ENCODE measurements around the gene TMEM52.
"Not testable (repeated sequence)": the region's sequence is repeated elsewhere in the genome, so short reads cannot be mapped to it uniquely, and the experiment has no call there.

Gene TMEM52

DNA sequence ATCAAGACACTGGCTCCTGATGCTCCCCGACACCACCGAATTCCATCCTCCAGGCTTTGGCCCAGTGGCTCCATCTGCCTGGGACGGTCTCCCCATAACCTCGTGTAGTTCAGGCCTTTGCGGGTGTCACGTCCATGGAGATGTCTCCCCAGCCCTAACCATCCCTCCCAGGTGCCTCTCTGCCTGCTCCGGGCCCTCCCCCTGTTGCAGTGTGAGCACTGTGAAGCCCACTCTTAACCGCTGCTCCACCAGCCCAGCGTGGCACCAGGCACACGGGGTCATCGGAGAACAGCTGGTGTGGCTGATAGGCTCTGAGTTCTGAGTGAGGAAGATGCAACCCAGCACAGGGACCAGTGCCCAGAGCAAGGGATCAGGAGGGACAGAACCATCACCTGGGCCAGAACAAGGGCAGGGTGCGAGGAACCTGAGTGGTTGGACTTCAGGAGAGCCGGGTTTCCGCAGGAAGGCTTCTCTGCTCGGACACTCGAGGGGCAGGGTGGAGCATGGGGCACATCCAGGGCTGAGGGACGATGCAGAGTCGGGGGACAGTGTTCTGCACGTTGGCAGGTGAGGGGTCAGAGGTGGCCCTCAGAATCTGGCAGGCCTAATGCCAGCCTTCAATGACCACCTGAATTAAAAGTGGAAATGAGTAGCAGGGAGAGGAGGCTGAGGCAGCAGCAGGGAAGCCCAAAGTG is 25.6 kb downstream of the TMEM52 start:
- DNase-seq: no peak

DNA sequence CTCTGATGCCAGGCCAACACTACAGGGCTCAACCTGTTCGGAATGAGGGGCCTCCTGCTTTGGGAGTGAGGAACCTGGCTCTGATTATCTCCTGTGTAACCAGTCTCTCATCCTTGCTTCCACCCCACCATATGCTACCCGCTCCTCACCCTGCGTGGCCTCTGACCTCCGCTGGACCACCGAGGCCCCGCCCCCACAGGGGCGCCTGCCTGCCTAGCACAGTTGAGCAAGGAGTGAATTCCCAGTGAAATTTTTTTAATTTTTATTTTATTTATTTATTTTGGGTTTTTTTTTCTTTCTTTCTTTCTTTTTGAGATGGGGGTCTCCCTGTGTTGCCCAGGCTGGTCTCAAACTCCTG is 26.3 kb downstream of the TMEM52 start:
- DNase-seq: no peak

DNA sequence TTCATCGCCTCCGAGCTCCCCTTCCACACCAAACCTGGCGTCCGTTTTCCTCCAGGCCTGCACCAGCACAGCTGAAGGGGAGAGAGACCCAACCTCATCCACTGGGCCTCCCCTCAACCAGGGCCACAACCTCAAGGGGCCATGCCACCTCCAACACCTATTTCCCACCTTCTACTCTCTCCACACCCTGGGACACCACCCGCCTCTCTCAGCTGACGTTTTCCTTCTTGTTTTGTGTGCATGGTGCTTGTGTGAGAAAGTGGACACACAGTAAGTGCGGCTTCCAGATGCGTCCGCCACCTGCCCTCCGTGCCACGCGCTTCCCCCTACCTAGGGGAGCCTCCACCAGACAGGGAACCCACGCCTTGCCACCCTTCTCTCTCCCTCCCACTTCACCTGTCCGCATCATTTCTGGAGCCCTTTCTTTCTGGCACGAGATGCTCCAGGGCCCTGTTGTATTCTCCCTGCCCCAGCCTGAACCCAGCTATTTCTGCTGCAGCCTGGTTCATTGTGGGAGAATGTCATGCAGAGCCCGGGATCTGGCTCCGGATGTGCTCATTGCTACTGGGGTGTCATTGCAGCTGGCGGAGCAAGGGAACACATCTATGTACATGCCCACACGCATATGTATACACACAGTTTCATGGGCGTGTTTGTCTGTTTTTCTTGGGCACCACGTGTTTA is 26.9 kb downstream of the TMEM52 start:
- DNase-seq: no peak

DNA sequence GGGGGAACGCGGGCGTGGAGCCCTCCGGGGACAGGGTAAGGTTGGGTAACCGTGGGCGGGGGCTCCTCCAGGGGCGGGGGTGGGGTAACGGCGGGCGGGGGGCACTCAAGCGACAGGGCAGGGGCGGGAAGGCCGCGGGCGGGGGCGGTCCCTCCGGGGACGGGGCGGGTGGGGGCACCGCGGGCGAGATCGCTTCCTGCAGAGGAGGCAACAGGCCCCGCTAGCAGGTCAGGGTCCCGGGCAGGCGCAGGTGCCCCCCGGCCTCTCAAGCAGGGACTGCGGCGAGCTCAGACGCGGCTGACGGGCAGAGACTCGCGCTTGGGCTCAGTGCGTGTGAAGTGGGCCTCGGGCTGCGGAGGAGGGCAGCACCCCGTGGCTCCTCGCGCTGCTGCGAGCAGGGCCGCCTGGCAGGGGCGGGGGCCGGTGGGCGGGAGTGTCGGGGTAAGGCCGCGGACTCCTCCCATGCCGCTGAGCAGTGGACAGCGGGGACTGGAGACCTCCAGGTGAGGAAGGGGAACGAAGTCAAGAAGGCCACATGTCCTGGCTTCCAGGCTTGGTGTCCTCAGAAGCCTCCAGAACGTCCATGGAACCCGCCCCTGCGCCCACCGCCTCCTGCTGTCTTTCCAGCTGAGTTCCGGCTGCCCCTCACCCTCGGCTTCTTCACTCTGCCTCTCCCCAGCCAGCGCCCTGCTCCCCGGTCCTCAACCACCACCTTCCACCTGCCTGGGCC is 27.6 kb downstream of the TMEM52 start:
- peak; percentile 39 for DNase-seq

DNA sequence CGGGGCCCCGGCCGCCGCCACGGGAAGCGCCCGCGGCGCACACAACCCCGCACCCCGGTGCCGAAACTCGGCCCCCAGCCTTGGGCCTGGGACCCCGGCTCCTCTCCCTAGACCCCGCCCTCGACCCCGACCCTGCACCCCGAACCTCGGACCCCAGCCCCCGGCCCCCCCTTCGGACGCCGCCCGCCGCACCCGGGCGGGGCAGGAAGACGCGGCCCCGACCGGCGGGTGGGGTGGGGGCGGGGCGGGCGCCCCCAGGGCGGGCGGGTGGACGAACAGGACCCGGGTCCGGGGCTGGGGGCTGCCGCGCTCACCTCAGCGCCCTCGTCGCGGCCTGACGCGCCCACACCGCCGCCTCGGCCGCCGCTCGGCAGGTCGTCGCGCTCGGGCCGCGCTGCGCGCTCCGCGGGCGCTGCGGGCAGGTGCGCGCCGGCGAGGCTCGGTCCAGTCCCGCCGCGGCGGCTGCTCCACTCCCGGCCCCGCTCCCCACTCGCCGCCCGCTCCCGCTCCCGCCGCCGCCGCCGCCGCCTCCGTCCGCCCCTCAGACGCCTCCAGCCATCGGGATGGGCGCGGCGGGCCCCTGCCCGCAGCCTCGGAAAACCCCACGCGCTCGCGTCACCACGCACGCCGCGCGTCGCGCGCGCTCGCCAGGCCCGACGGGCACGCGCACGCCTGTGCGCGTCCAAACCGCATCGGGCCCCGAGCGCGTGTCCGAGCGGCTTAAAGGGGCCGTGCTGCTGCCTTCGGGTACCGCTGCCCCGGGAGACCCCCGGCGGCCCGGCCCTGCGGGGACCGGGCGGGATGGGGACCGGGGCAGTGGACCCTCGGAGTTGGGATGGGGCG is 28.4 kb downstream of the TMEM52 start, which contains the start of gene GNB1:
Gene GNB1 (minus strand): TSS at position 582 of the 843 bp plus-strand sequence. CDS start 65,634 bp downstream, outside the sequence.
- peak; percentile 85 for DNase-seq

DNA sequence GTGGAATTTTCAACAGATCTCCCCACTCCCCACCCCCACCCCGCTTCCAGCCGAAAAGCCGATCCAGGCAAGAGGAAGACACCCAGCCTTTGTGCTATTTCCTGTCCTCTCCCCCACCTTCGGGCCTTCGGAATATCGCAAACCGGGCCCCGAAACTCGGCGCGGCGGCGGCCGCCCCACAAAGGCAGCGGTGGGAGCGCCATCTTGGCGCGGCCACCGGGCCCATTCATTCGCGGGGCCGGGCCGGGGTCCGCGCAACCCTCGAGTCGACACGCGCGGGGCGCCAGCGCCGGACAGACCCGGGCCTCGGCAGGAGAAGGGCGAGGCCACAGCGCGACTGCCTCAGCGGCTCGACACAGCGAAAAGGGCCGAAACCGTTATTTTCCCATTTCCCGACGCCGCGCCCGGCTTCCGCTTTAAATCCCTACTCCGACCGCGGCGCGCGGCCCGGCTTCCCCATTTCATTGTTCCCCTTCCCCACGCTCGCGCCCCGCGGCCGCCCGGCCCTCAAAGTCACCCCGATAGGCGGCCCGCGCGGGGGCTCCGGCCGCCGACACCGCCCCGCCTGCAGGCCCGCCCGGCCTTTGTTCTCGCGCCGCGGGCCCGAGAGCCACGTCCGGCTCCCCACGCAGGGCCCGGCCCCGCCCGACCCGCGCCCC is 29.1 kb downstream of the TMEM52 start:
- peak; percentile 54 for DNase-seq

DNA sequence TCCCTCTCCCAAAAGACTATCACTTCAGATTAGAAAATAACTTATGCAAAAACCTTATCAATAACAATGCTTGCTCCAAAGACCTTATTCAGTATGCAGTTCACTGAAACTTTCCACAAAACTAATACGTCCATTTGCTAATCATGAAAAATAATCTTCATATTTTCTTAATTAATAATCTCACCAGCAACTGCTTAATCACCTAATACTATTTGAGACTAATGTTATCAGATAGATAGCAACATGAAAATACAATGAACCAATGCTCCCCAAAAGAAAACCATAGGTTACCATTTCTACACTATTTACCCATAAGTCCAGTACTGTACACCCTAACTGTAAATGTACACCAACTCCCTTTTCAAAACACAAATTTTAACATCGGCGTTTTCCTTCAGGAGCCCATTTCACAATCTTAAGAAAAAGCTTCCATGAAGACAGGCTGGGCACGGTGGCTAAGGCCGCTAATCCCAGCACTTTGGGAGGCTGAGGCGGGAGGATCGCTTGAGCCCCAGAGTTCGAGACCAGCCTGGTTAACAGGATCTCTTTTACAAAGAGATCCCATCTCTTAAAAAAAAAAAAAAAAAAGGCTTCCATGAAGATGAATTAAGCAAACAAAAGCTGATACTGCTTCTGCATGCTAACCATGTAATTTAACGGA is 29.9 kb downstream of the TMEM52 start:
- peak; percentile 18 for DNase-seq

DNA sequence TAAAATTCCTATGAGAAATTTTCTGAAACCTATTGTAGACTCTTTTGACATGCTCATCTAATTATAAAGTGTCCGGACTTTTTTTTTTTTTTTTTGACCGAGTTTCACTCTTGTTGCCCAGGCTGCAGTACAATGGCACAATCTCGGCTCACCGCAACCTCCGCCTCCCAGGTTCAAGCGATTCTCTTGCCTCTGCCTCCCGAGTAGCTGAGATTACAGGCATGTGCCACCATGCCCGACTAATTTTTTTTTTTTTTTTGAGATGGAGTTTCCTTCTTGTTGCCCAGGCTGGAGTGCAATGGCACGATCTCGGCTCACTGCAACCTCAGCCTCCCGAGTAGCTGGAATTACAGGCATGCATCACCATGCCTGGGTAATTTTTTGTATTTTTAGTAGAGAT is 35.2 kb downstream of the TMEM52 start:
- DNase-seq: not testable (repeated sequence)

DNA sequence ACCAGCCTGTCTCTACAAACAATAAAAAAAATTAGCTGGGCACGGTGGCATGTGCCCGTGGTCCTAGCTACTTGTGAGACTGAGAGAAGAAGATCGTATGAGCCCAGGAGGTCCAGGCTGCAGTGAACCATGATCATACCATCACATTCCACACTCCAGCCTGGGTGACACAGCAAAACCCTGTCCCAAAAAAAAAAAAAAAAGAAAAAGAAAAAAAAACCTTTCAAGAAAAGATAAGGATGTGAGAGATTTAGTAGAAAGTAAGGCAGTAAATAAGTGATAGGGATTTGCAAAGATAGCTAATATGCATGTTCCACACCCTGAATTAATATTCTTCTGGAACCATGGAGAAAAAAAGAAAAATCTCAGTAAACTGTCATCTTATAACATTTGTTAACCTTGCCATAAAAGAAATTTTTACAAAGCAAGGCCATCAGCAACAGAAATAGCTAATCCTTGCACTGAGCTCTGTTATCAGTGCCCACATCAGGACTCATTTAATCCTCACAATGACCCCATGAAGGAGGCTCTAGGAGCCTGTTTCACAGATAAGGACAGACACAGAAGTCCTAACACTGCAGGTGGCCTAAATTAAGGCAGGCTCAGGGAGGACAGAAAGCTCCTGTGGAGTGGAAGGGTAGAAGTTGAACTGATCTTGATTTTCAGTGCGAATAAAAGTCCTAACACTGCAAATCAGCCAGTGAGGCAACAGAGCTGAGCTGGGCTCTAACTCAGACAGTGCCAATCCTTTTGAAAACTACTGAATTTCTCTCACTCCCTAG is 35.8 kb downstream of the TMEM52 start:
- no peak for DNase-seq

DNA sequence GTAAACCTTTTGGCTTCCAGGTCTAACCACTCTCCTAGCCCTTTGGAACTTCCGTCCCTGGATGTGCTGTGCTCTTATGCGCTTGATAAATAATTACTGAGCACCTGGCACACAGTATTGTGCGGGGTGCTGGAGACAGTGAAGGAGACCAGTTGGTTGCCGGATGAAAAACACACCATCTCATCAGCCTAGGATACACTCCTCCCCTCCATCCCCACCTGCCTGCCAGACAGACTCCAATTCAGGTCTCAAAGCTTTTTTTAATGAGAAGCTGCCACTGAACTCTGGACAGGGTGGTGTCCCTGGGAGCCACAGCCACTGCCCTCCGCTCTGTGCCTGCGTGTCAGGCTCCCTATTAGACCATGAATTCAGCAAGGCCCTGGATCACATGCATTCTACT is 37.4 kb downstream of the TMEM52 start:
- no peak for DNase-seq

DNA sequence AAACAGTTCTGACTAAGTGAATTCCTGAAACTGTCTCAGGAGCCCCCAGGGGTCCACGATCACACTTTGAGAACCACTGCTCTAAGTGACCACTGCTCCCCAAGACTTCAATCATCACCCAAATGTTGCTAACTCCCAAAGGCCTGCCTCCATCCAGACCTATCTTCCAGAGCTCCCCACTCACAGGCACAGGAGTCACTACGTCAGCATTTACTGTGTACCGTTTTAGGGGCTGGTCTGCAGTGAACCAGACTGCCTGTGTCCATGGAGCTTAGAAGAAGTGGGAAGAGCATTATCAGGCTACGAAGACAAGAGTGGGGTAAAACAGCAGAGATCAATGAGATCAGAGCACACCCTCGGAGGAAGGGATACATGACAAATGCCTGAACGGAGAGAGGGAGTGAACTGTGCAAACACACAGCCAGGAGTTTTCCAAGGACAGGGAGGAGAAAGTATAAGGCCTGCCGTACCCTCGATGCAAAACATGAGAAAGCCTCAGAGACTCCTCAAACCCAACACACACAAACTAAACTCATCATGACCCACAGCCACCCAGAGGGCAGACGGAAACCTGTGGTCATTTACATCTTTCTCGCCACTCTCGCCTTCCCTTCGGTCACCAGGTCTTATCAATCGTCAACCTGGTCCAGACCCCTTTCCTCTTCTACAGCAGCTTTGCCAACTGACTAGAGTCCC is 38.3 kb downstream of the TMEM52 start:
- no peak for DNase-seq

DNA sequence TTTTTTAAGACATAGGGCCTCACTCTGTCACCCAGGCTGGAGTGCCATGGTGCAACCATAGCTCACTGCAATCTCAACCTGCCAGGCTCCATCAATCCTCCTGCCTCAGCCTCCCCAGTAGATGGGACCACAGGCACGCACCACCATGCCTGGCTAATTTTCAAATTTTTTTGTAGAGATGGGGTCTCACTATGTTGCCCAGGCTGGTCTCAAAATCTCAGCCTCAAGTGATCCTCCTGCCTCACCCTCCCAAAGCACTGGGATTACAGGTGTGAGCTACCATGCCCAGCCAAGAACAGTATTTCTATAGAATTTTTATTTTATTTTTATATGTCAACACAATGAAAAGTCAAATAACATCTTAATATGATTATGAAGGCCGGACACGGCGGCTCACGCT is 39.1 kb downstream of the TMEM52 start:
- no peak for DNase-seq

DNA sequence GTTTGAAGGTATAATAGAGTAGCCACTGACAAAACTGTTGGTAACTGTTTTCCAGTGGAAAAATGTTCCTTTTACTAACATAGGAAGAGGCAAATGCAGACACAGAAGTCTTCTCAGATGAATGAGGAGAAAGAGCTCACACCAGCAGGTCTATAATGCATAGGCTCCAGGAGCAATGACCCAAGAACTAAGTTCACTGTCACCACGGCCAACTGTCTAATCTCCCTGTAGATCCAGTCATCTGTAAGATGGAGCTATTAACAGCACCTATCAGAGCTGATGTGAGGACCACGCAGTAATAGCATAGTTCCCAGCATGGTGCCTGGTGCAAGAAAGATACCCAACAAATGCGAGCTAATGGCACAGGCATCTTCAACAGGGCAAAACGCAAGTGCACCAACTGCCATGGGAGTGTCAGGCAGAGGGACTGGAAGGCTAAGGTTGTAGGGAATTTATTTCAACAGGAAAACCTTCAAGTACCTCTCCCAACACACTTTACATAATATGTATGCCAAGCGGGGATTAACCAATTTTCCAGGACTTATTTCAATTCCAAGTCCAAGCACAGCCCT is 41.1 kb downstream of the TMEM52 start:
- DNase-seq: no peak

DNA sequence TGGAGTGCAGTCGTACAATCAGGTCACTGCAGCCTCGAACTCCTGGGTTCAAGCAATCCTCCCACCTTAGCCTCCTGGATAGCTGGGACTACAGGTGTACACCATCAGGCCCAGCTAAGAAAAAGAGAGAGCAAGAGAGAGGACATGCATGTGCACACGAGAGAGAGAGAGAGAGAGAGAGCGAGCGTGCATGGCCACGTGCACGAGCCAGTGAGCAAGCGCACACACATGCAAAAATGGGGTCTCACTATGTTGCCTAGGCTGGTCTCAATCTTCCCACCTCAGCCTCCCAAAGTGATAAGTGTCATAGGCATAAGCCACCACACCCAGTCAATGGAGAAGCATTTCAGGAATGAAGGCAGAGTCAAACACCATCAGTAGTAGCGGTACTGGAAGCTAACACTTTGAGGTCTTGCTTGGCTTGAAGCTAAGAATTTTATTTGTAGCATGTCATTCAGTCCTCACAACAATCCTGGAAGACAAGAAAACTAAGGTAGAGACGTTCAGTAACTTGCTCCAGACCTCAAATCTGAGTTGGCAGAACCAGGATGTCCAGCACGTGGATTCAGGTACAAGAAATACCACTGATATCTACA is 42.6 kb downstream of the TMEM52 start:
- DNase-seq: no peak

DNA sequence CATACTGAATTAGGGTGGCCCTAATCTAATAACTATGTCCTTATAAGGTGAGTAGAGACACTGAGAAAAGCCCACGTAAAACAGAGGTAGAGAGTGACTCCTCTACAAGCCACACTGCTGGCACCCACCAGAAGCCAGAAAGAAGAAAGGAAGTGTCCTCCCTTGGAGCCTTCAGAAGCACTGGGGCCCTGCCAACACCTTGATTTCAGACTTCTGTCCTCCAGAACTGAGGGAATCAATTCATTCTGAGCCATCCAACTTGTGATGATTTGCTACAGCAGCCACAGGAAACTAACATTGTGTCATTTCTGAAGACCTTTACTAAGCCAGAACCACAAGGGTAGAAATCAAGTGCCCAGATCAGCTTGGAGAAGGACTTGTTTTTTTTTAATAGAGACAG is 43.1 kb downstream of the TMEM52 start:
- DNase-seq: no peak

DNA sequence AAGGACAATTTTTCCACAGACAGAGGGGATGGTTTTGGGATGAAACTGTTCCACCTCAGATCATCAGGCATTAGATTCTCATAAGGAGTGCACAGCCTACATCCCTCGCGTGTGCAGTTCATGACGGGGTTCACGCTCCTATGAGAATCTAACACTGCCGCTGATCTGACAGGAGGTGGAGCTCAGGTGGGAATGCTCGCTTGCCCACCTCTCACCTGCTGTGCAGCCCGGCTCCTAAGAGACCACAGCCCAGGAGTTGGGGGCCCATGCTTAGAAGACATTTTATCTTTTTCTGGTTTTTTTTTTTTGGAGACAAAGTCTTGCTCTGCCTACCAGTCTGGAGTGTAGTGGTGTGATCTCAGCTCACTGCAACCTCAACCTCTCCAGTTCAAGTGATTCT is 44.2 kb downstream of the TMEM52 start:
- DNase-seq: no peak

DNA sequence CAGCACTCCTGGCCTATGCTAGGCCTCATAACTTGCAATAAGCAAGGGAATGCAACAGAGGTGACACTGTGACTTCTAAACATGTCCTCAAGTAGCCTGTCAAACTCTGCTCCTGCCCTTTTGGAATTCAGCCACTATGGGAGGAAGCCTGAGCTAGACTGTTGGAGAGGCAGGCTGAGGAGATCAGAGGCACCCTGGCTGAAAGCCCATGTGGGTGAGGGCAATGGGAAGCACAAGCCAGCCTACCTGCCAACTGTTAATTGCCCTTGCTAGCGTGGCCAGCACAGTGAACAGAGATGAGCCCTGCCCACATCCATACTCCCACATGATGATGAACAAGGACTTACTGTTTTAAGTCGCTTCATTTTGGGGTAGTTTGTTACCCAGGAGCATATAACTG is 45.9 kb downstream of the TMEM52 start:
- no peak for DNase-seq

DNA sequence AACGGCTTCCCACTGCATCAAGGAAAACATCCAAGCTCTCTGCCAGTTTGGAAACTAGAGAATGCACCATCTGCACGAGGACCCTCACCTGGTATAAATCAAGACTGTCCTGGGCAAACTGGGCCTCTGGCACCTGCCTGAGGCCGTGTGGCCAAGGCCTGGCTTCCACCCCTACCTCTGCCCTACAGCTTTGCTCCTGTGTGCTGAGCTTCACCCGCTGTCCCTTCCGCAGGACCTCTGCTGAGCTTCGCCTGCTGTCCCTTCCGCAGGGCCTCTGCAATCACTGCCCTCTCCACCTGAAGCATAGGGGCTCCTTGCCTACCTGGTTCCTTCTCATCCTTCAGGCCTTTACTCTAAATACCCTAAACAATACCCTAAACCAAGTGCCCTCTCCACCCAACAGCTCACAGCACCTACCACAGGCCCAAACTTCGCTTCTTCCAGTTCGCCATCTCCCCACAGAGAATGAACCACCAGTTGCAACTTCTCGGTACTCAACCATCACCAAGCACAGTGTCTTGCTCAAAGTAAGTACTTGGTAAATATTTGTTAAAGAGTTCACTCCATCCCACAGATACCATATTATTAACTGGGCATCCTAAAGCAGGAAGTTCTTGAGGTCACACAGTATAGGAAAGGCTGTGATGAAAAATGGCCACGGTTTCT is 46.6 kb downstream of the TMEM52 start:
- DNase-seq: no peak

DNA sequence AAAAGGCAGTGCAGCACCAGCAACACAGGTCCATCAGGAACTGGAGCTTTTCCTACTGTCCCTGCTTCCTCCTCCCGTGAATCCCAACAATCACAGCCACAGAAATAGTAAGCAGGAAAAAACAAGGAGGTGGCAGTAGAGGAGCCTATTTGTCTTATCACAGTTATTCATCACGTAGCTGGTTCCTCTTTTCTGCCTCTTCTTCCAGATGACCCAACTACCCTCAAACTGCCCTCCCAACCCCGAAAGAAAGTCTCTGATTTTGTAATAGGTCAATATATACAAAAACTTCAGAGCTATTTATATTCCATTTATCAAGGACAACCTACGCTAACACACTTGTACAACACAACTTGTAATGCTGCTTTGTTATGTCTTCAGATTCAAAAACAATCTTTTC is 49.6 kb downstream of the TMEM52 start:
- DNase-seq: no peak
